HepG2 (cell line): ENCODE results near the gene GNA12. TPM values are rescaled to one million over a fixed set of nuclear protein-coding genes. Genes with fewer than 3 reads are reported as not detected.
A peak's percentile ranks its signal among the peaks of the same experiment; 100 is the strongest.

ENCODE experiments used
- ATAC-seq: fragments of 200-7000 bp; cut with Tn5 transposase; 3 replicates; pipeline ENCODE4 v1.9.1; 2020; ENCODE audit warnings: mild to moderate bottlenecking, moderate library complexity
- BruUV-seq: library from RNA; stranded (reverse); fragments of 400-500 nt; replicated peaks from 2 replicates; lab custom pipeline; 2021; lab: Mats Ljungman, UMichigan
- CTCF ChIA-PET: fragments of 300-600 bp; formaldehyde crosslinking; extraction: SDS; loops from one replicate; lab custom pipeline; 2021; ENCODE audit warnings: low total read pairs, inconsistent platforms, low intra/inter-chr PET ratio; lab: Yijun Ruan, JAX
- POLR2A ChIA-PET: fragments of 350-600 bp; sonication (Branson Sonifier 250); formaldehyde crosslinking; loops from one replicate; lab custom pipeline; 2020; ENCODE audit warnings: antibody characterized with exemption, inconsistent platforms; lab: Yijun Ruan, JAX
- DNase-seq: peaks from one replicate; pipeline ENCODE4 v3.0.0-alpha.2; 2015; ENCODE audit warnings: low spot score
- FAIRE-seq: peaks from 3 replicates; lab custom pipeline; 2011; peaks lifted over from hg19 to GRCh38; lab: Jason Lieb, UNC
- H2AFZ ChIP-seq: one replicate; pipeline ENCODE4 v1.6.1; 2011; ENCODE audit warnings: low read length, inconsistent platforms
- H3K27ac ChIP-seq: fragments of 300-600 bp; 3 replicates; pipeline ENCODE4 v1.8.0; 2011; ENCODE audit warnings: mixed run types, mild to moderate bottlenecking, mixed read lengths, low read length, inconsistent platforms; ENCODE audit not compliant: insufficient read depth; ENCODE audit errors: extremely low read length
- H3K27me3 ChIP-seq, 2 experiments: fragments of 200-600 bp in 1 of 2; 2 replicates in 1 of 2; 3 replicates in 1 of 2; pipeline versions ENCODE4 v1.6.0 to v1.8.0; 2011; ENCODE audit warnings: low read length in 2 of 2, mild to moderate bottlenecking in 2 of 2, moderate library complexity in 2 of 2, inconsistent platforms in 1 of 2; ENCODE audit not compliant: insufficient read depth in 2 of 2, control insufficient read depth in 1 of 2
- H3K36me3 ChIP-seq, 2 experiments: fragments of 200-600 bp in 1 of 2; replicated peaks in 1 of 2; 2 replicates in 1 of 2; 3 replicates in 1 of 2; pipeline versions ENCODE4 v1.5.1 to v1.8.0; 2011; ENCODE audit warnings: low read length in 2 of 2, inconsistent platforms in 1 of 2; ENCODE audit not compliant: insufficient read depth in 2 of 2, control insufficient read depth in 1 of 2
- H3K4me1 ChIP-seq: 2 replicates; pipeline ENCODE4 v1.5.1; 2012; ENCODE audit warnings: low read length, inconsistent platforms; ENCODE audit not compliant: insufficient read depth
- H3K4me2 ChIP-seq: 2 replicates; pipeline ENCODE4 v1.6.0; 2011; ENCODE audit warnings: low read depth, low read length, inconsistent platforms
- H3K4me3 ChIP-seq, 3 experiments: fragments of 200-600 bp in 1 of 3; sonication (generic), shearing (Covaris generic) in 1 of 3; replicated peaks in 1 of 3; 2 replicates each; pipeline ENCODE4 v1.5.1; 2011 to 2016; ENCODE audit warnings: low read length in 3 of 3, inconsistent platforms in 2 of 3, low read depth in 2 of 3, mild to moderate bottlenecking in 2 of 3, control low read depth in 1 of 3, mixed read lengths in 1 of 3; ENCODE audit not compliant: insufficient read depth in 1 of 3
- H3K79me2 ChIP-seq: one replicate; pipeline ENCODE4 v1.6.1; 2011; ENCODE audit warnings: low read length, inconsistent platforms; ENCODE audit not compliant: insufficient read depth
- H3K9ac ChIP-seq: 2 replicates; pipeline ENCODE4 v1.6.0; 2011; ENCODE audit warnings: mild to moderate bottlenecking, low read depth, low read length, inconsistent platforms; ENCODE audit not compliant: insufficient read depth
- H3K9me3 ChIP-seq: 2 replicates; pipeline ENCODE4 v1.5.1; 2012; ENCODE audit warnings: mild to moderate bottlenecking, low read length
- H4K20me1 ChIP-seq: 2 replicates; pipeline ENCODE4 v1.6.0; 2011; ENCODE audit warnings: inconsistent platforms, mild to moderate bottlenecking, low read length, moderate library complexity; ENCODE audit not compliant: insufficient read depth
- ATF3 ChIP-seq: sonication (generic); formaldehyde crosslinking; IDR thresholded peaks from 2 replicates; pipeline ENCODE4 v1.4.0; 2020; ENCODE audit warnings: missing genetic modification reagents
- CEBPG ChIP-seq: IDR thresholded peaks from 2 replicates; pipeline ENCODE4 v1.6.1; 2016
- FOXO4 ChIP-seq: sonication (generic); formaldehyde crosslinking; conservative IDR thresholded peaks from 2 replicates; pipeline ENCODE4 v1.8.1; 2023; ENCODE audit warnings: missing genetic modification reagents
- ZNF770 ChIP-seq: sonication (generic); formaldehyde crosslinking; IDR thresholded peaks from 2 replicates; pipeline ENCODE4 v1.5.0; 2020; ENCODE audit warnings: mild to moderate bottlenecking, missing genetic modification reagents
- ZNF891 ChIP-seq: sonication (generic); formaldehyde crosslinking; IDR thresholded peaks from 2 replicates; pipeline ENCODE4 v1.5.0; 2020; ENCODE audit warnings: mild to moderate bottlenecking, missing genetic modification reagents
- WGBS: methylation state at CpG from one replicate; pipeline ENCODE4 v1.1.6; 2017; ENCODE audit warnings: low lambda C conversion rate; 5-methylcytosine and 5-hydroxymethylcytosine counted together
- in situ Hi-C: cut with HindIII; loops from 2 replicates; pipeline ENCODE4 v1.10.0; 2017; ENCODE audit warnings: low pct_unique_long_range_greater_than_20kb; ENCODE audit not compliant: extremely low pct_ligation_motif_present
- intact Hi-C: fragments of 100-400 bp; cut with micrococcal nuclease; formaldehyde crosslinking; loops from one replicate; pipeline ENCODE4 v1.10.0; 2022; ENCODE audit not compliant: unreplicated experiment
- polyA plus RNA-seq, 8 experiments: library from polyadenylated mRNA; depleted of rRNA in 3 of 8; stranded (reverse) in 7 of 8; unstranded in 1 of 8; fragments of >200 nt; fragmentation: Illumina TruSeq in 4 of 8; extraction: Trizol in 4 of 8; gene quantifications; 2 replicates each; pipeline versions ENCODE4 v1.2.1 to v1.2.3, GENCODE V29; 2011 to 2016; ENCODE audit warnings: low read depth in 4 of 8, missing spikeins in 1 of 8, mixed read lengths in 1 of 8; ENCODE audit not compliant: insufficient read depth in 1 of 8
- total RNA-seq, 5 experiments: library from RNA; depleted of rRNA; stranded (reverse); fragments of >200 nt; fragmentation: Illumina TruSeq; extraction: Trizol; gene quantifications; 2 replicates each; pipeline ENCODE4 v1.2.3, GENCODE V29; 2016; ENCODE audit warnings: low read depth in 1 of 5

Gene GNA12
- total and polyA plus RNA-seq, 2 of the 13 experiments (the other 11 are each of a cell fraction or from before 2014, with no cell fraction given) = 16.2 to 50.9 TPM

- Histone ChIP-seq H3K36me3 (no peaks in the 10 kb centered on the region), H3K79me2 (no peaks in the 10 kb centered on the region), H2AFZ (no peak overlapping the region), H3K9me3 (no peaks in the 10 kb centered on the region), H3K4me2 (no peak overlapping the region; the same call in 1 of the 2 replicates), H3K4me3 (no peak overlapping the region), H3K4me1 (peaks cover 43% of the 10 kb centered on the region), H3K27me3 (peaks cover 20 to 67% of the 10 kb centered on the region in 2 experiments), H4K20me1 (no peaks in the 10 kb centered on the region), H3K27ac (no peak overlapping the region), H3K9ac (no peak overlapping the region)
- BruUV-seq = no TSS peak
- ATAC-seq (no peak), FAIRE-seq (no peak), DNase-seq (no peak)
- 26% methylated on average over 14 of the region's 23 CpGs for WGBS
- CTCF ChIA-PET = no interaction called here
- TF ChIP-seq CEBPG (CRISPR knock-in tag) (0 out of 2 replicates have a peak, but pooled peaks have one; percentile 40), ATF3 (0 out of 2 replicates have a peak, but pooled peaks have one; percentile 46), ZNF770 (peak; percentile 95), ZNF891 (no peak), FOXO4 (CRISPR knock-in tag) (no peak)
- intact Hi-C loops (no loop called here), in situ Hi-C loops (no loop called here)
- POLR2A ChIA-PET = interaction anchor here (0.6 to 1.2 kb wide), 2 partner anchors 19 to 51 kb away, joined by 3 read pairs; no protein-coding TSS in a partner anchor
These were observed 154.0 kb downstream of the GNA12 start for GRCh38 chr7:2689951-2690705.
